ENCODE results near the gene RAPGEF5.

GRCh38 chr7:22234227-22234626 lies 122.7 kb downstream of the RAPGEF5 start:
- TF ChIP-seq CTCF (IDR thresholded peaks at IDR 0.05; ENCODE audit: low read depth, low read length, missing input control) (no peak), NR2F2 (IDR thresholded peaks at IDR 0.05) (no peak), GABPA (IDR thresholded peaks at IDR 0.05 in 1 of 2, conservative IDR thresholded peaks at IDR 0.05 in 1 of 2) (no peak), RAD21 (IDR thresholded peaks at IDR 0.05) (no peak), REST (IDR thresholded peaks at IDR 0.05) (no peak), TAF1 (conservative IDR thresholded peaks at IDR 0.05) (no peak)
